DOHH2 (cell line): Measurements from ENCODE around the gene MYH16.

Experiments used
- H3F3A ChIP-seq: fragments of 200-600 bp; sonication (generic), shearing (Covaris generic); 2 replicates; pipeline ENCODE4 v1.6.0; 2016; ENCODE audit warnings: antibody characterized with exemption, mild to moderate bottlenecking; ENCODE audit not compliant: control insufficient read depth, insufficient read depth
- H3K27ac ChIP-seq: fragments of 200-600 bp; sonication (generic); 2 replicates; pipeline ENCODE4 v1.5.1; 2014; ENCODE audit warnings: low read depth, mild to moderate bottlenecking, low read length, moderate library complexity
- H3K27me3 ChIP-seq: fragments of 200-600 bp; sonication (generic); 2 replicates; pipeline ENCODE4 v1.6.1; 2014; ENCODE audit warnings: mild to moderate bottlenecking, low read length, mixed read lengths; ENCODE audit not compliant: control insufficient read depth
- H3K36me3 ChIP-seq: fragments of 200-600 bp; sonication (generic); 2 replicates; pipeline ENCODE4 v1.6.1; 2014; ENCODE audit warnings: mild to moderate bottlenecking, low read length, moderate library complexity, mixed read lengths; ENCODE audit not compliant: control insufficient read depth
- H3K4me1 ChIP-seq: fragments of 200-600 bp; sonication (generic); 2 replicates; pipeline ENCODE4 v1.6.1; 2014; ENCODE audit warnings: mild to moderate bottlenecking, low read length, mixed read lengths; ENCODE audit not compliant: control insufficient read depth
- H3K4me2 ChIP-seq: fragments of 200-600 bp; sonication (generic); 2 replicates; pipeline ENCODE4 v1.6.0; 2014; ENCODE audit warnings: mild to moderate bottlenecking, low read length, moderate library complexity
- H3K4me3 ChIP-seq: fragments of 200-600 bp; sonication (generic); 2 replicates; pipeline ENCODE4 v1.5.1; 2014; ENCODE audit warnings: mild to moderate bottlenecking, low read length, mixed read lengths
- H3K79me2 ChIP-seq: fragments of 200-600 bp; sonication (generic); 2 replicates; pipeline ENCODE4 v1.6.1; 2014; ENCODE audit warnings: mild to moderate bottlenecking, low read length, mixed read lengths; ENCODE audit not compliant: control insufficient read depth
- H3K9me2 ChIP-seq: fragments of 200-600 bp; sonication (generic); replicated peaks from 2 replicates; pipeline ENCODE4 v1.6.1; 2014; ENCODE audit warnings: mild to moderate bottlenecking, low read length, mixed read lengths; ENCODE audit not compliant: control insufficient read depth
- H3K9me3 ChIP-seq: fragments of 200-600 bp; sonication (generic); 2 replicates; pipeline ENCODE4 v1.6.1; 2014; ENCODE audit warnings: antibody characterized with exemption, low read length, mixed read lengths; ENCODE audit not compliant: control insufficient read depth, insufficient read depth
- H4K20me1 ChIP-seq: fragments of 200-600 bp; sonication (generic); 2 replicates; pipeline ENCODE4 v1.6.0; 2014; ENCODE audit warnings: low read depth, mild to moderate bottlenecking, antibody characterized with exemption, low read length, moderate library complexity; ENCODE audit not compliant: control insufficient read depth, insufficient read depth
- CTCF ChIP-seq: fragments of 200-600 bp; sonication (generic); IDR thresholded peaks from one replicate; pipeline ENCODE4 v1.5.1; 2014; ENCODE audit warnings: antibody characterized with exemption, mild to moderate bottlenecking, low read depth, low read length; ENCODE audit not compliant: poor library complexity, severe bottlenecking
- EZH2phosphoT487 ChIP-seq: fragments of 200-600 bp; sonication (generic); IDR thresholded peaks from 2 replicates; pipeline ENCODE4 v1.6.1; 2017; ENCODE audit warnings: borderline replicate concordance, mild to moderate bottlenecking, antibody characterized with exemption, low read length, moderate library complexity, mixed read lengths

MYH16 gene

GRCh38 chr7:99301496-99301895 lies 28.9 kb downstream of the MYH16 start:
- H3K79me2 ChIP-seq, result no peaks in the 10 kb centered on the region
- H4K20me1 ChIP-seq, result no peaks in the 10 kb centered on the region; the same call in 1 of the 2 replicates
- no peaks in the 10 kb centered on the region for H3K27me3 ChIP-seq
- H3K4me3 ChIP-seq, result no peak overlapping the region
- no peaks in the 10 kb centered on the region for H3K9me2 ChIP-seq
- no peaks in the 10 kb centered on the region for H3K36me3 ChIP-seq
- no peaks in the 10 kb centered on the region for H3K4me1 ChIP-seq
- no peak overlapping the region for H3K4me2 ChIP-seq
- TF ChIP-seq CTCF, result no peak
- no peak for TF ChIP-seq EZH2phosphoT487
- H3F3A ChIP-seq, result no peaks in the 10 kb centered on the region
- H3K9me3 ChIP-seq, result no peaks in the 10 kb centered on the region
- H3K27ac ChIP-seq, result no peak overlapping the region

- no peak overlapping the region for H3K27ac ChIP-seq
- H3K36me3 ChIP-seq, result no peaks in the 10 kb centered on the region
- H3K9me2 ChIP-seq, result no peaks in the 10 kb centered on the region
- no peaks in the 10 kb centered on the region for H3K79me2 ChIP-seq
- H3K4me2 ChIP-seq, result no peak overlapping the region
- H3K9me3 ChIP-seq, result no peaks in the 10 kb centered on the region
- H3F3A ChIP-seq, result no peaks in the 10 kb centered on the region
- TF ChIP-seq CTCF, result no peak
- H3K4me3 ChIP-seq, result no peak overlapping the region
- H4K20me1 ChIP-seq, result no peaks in the 10 kb centered on the region; the same call in 1 of the 2 replicates
- H3K4me1 ChIP-seq, result no peaks in the 10 kb centered on the region
- no peaks in the 10 kb centered on the region for H3K27me3 ChIP-seq
Observed at GRCh38 chr7:99305473-99306260, 33.0 kb downstream of the MYH16 start.

- Histone ChIP-seq H3K4me2 (no peak overlapping the region), H4K20me1 (peaks cover 5% of the 10 kb centered on the region; the same call in 1 of the 2 replicates), H3K9me3 (no peaks in the 10 kb centered on the region), H3K27me3 (0 out of 2 replicates have a peak, but pooled peaks cover 2% of the 10 kb centered on the region), H3K9me2 (no peaks in the 10 kb centered on the region), H3F3A (no peaks in the 10 kb centered on the region), H3K27ac (no peak overlapping the region), H3K79me2 (no peaks in the 10 kb centered on the region), H3K4me1 (no peaks in the 10 kb centered on the region), H3K4me3 (no peak overlapping the region), H3K36me3 (no peaks in the 10 kb centered on the region)
- TF ChIP-seq EZH2phosphoT487 (no peak), CTCF (no peak)
Observed at GRCh38 chr7:99308461-99309074, 35.9 kb downstream of the MYH16 start.
